Transverse colon (tissue), 4 donors: ENCODE data around the gene NAA80.

Experiments
- EP300 ChIP-seq: sonication (generic); formaldehyde crosslinking; IDR thresholded peaks from one replicate; pipeline ENCODE4 v1.6.1; 2017; ENCODE audit warnings: antibody characterized with exemption, low read depth
- POLR2A ChIP-seq: fragments of 450-650 bp; IDR thresholded peaks from one replicate; pipeline ENCODE4 v1.6.1; 2016; ENCODE audit warnings: antibody characterized with exemption, mild to moderate bottlenecking, moderate library complexity
- POLR2AphosphoS5 ChIP-seq, 3 donors: sonication (generic); formaldehyde crosslinking; IDR thresholded peaks; one replicate each; pipeline ENCODE4 v1.6.1; 2016; ENCODE audit warnings: antibody characterized with exemption in 3 of 3
- TF ChIP-seq, protein P1 (sequence below), 5 experiments: fragments of 200-600 bp in 3 of 5; fragments of 450-650 bp in 2 of 5; sonication (generic) in 3 of 5; IDR thresholded peaks; 1 replicate in 2 of 5; 2 replicates in 3 of 5; pipeline ENCODE4 v1.5.1; 2016 to 2017; ENCODE audit warnings: antibody characterized with exemption in 5 of 5, inconsistent platforms in 3 of 5, mild to moderate bottlenecking in 2 of 5, moderate library complexity in 1 of 5

DNA sequence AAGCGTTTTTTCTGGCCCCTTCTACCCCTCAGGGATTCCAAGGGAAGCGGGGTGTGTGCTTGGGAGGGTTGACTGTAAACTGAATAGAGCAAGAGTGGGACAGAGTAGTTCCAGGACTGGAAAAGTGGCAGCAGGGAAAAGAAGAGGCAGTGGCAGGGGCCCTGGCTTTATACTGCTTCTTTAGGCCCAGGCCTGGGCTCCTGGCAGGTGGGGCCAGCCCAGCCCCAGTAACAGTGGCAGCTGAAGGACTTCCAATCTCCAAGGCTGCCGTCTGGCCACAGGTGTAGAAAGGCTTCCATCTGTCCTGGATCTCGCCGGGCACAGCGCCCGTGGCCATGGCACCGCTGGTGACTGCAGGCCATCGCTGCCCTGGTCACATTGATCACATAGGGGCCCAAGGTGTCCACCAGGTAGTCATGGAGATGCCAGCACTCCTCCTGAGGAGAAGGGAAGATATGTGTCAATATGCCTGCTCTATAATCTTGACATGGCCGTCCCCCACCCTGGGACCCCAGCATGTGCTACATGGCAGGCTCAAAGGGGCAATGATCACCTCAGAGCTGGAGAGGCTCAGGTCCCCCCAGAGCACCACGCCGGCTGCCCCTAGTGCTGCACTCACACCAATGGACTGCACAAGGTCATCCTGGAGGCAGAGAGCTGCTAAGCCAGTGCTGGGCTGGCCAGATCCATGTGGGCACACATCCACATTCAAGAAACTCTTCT is 6.0 kb downstream of the NAA80 start:
- TF ChIP-seq, protein P1, sequence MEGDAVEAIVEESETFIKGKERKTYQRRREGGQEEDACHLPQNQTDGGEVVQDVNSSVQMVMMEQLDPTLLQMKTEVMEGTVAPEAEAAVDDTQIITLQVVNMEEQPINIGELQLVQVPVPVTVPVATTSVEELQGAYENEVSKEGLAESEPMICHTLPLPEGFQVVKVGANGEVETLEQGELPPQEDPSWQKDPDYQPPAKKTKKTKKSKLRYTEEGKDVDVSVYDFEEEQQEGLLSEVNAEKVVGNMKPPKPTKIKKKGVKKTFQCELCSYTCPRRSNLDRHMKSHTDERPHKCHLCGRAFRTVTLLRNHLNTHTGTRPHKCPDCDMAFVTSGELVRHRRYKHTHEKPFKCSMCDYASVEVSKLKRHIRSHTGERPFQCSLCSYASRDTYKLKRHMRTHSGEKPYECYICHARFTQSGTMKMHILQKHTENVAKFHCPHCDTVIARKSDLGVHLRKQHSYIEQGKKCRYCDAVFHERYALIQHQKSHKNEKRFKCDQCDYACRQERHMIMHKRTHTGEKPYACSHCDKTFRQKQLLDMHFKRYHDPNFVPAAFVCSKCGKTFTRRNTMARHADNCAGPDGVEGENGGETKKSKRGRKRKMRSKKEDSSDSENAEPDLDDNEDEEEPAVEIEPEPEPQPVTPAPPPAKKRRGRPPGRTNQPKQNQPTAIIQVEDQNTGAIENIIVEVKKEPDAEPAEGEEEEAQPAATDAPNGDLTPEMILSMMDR (IDR thresholded peaks at IDR 0.05), result no peak
- TF ChIP-seq POLR2A (no peak), POLR2AphosphoS5 (IDR thresholded peaks at IDR 0.05) (no peak), EP300 (no peak)
